ENCODE measurements around the gene COPS6.
"Not testable (repeated sequence)": the region's sequence is repeated elsewhere in the genome, so short reads cannot be mapped to it uniquely, and the experiment has no call there.

Gene COPS6

DNA sequence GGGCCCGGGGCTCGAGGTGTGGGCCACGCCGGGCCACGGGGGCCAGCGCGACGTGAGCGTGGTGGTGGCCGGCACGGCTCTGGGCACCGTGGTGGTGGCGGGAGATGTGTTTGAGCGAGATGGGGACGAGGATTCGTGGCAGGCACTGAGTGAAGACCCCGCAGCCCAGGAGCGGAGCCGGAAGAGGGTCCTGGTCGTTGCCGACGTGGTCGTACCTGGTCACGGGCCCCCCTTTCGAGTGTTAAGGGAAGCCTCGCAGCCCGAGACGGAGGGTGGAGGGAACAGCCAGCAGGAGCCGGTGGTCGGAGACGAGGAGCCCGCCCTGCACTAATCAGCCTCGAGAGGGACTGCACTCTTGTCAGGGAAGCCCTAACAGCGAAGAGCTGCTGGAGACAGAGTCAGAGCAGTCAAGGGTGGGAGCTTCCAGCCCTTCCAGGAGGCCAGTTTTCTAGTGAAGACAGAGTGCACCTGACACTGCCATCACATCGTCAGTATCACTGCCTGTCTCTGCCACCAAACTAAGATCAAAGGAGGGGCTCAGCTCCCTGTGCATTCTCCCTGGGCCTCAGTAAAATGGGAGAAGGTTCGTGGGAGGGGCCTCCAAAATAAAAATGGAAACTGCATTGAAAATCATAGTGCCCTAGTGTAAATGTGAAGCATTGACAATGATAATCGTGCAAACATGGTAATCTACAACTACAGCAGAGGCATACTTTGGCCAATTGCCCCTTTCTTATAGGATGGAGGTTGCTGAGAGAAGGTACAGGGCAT lies 39.3 kb downstream of the COPS6 start:
- peak in 1 of 2 donors; percentile 13 for DNase-seq

DNA sequence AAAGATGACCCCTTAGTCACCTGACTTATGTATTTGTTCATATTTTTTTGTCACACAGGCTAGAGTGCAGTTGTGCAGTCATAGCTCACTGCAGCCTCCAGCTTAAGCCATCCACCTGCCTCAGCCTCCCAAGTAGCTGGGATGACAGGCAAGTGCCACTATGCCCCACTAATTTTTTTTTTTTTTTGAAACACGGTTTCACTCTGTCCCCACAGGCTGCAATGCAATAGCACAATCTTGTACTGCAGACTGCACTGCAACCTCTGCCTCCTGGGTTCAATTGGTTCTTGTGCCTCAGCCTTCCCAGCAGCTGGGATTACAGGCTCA lies 39.8 kb downstream of the COPS6 start:
- no peak for DNase-seq

DNA sequence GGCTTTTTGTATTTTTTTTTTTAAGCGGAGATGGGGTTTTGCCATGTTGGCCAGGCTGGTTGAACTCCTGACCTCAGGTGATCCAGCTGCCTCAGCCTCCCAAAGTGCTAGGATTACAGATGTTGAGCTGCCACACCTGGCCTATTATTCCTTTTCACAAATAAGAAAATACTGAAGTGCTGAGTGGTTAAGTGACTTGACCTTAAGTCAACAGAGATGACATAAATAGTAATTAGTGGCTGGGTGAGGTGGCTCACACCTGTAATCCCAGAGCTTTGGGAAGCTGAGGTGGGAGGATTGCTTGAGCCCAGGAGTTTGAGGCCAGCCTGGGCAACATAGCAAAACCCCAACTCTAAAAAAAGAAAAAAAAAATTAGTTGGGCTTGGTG lies 41.4 kb downstream of the COPS6 start:
- DNase-seq, result not testable (repeated sequence)

DNA sequence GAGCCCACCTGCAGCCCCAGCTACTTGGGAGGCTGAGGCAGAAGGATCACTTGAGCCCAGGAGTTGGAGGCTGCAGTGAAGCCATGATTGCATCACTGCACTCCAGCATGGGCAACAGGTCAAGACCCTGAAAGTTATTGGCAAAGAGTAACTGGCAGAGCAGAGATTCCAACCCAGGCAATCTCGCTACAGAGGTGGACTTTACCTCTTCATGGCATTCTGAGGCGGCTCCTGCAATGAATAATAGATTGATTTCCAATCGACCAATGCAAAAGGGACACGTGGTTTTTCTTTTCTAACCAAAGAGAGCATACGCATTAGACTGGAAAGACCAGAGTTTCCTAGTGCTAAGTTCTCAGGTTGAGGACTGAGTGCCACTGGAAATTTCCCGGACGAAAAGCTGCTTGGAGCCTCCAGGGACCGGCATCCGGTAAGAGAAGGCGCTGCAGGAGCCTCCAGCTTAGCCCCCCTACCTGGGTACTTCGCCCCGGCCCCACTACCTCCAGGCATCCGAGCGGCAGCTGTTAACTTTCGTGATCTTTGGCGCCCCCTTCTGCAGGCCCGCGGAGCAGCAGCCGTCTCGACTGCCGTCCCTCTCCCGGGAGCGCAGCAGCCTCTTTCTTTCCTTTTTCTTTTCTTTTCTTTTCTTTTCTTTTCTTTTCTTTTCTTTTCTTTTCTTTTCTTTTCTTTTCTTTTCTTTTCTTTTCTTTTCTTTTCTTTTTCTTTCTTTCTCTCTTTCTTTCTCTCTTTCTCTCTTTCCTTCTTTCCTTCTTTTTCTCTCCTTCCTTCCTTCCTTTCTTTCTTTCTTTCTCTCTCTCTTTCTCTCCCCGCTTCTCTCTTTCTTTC lies 42.1 kb downstream of the COPS6 start:
- DNase-seq, result peak; percentile 24 to 59

- DNase-seq, result no peak
Measured at GRCh38 chr7:100132126-100132525, 43.4 kb downstream of the COPS6 start.

DNA sequence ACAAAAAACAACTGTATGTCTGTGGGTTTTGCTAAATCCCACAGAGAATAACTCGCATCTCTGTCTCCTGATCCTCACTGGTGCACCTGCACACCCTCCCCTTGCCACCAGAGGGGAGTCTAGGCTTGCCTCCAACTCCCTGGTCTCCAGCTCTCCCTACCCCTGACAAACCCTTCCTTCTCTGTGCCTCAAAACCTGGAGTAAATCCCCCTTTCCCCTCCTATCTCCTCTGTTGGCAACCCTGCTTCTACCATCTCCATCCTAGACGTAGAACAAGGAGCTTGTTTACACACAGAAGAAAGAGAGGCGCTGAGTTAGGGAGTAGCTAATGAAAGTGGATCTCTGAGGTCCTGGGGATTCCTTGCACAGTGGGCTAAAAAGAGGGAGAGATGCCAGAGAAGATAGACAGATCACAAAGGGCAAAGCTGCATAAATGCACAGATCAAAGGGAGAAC lies 44.0 kb downstream of the COPS6 start:
- peak; percentile 20 to 34 for DNase-seq

DNA sequence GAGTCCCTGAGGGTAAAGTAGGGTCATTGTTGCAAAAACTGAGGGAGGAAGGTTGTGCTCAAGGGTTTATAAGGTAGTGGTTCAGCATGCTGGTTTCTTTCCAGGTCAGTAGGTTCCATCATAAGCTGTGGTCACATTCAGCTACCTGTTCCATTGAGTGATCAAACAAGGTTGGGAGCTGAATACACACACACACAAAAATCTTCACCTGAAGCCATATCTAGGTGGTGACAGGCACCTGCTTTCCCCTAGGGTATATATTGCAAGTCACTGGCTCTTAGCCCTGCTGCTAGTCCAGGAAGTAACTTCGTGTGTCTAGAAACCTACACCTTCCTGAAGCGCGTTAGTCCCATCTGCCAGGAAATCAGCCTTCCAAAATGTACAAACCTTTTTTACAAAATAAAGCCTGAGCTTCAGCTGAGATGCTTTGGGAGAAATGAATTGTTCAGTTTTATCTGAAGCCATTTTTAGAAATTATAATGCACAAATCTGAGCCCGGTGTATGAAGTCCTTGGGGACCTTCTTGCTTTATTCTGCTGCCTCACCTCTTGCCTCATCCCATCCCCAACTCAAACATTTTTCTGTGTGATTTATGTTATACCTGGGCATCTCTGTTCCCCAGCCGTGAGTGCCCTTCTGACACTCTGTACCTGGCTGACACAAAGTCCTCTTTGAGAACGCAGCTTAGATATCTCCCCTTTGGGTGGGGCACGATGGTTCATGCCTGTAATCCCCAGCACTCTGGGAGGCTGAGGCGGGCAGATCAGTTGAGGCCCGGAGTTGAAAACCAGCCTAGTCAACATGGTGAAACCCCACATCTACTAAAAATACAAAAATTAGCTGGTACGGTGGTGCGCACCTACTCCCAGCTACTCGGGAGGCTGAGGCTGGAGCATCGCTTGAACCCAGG lies 49.3 kb downstream of the COPS6 start:
- no peak for DNase-seq

DNA sequence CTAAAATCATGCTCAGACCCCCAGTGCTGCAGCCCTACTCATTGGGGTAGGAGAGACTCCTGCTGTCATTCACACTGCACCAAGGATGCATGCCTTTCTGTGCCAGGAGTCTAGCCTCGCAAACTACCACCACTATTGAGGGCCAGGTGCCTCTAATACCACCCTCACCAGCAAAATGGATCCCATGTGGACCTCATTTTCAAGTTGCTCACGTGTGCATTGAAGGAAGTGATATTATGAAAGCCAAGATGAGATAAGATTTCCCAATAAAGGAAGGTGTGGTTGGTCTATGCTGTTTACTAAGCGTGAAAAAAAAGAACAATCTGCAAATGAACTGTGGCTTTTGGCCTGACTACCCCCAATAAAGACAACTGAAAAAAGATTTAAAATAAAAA lies 52.8 kb downstream of the COPS6 start:
- no peak for DNase-seq
